Subcutaneous adipose tissue (tissue), 4 donors: Measurements from ENCODE around the gene NPFFR1. TPM values are rescaled to one million over a fixed set of nuclear protein-coding genes. Genes with fewer than 3 reads are reported as not detected.

Experiments used
- CTCF ChIP-seq: fragments of 450-650 bp; IDR thresholded peaks from one replicate; pipeline ENCODE4 v1.5.1; 2016; ENCODE audit warnings: low read depth, mild to moderate bottlenecking, control low read depth, antibody characterized with exemption, moderate library complexity
- total RNA-seq, 4 donors: library from RNA; depleted of rRNA; stranded (reverse); fragments of >200 nt; gene quantifications; one replicate each; pipeline ENCODE4 v1.1.0, GENCODE V29; 2016

Gene NPFFR1
- total RNA-seq, 4 donors from 2014 or later, result not detected

GRCh38 chr10:70254778-70255328 lies 29.0 kb downstream of the NPFFR1 start:
- no peak for TF ChIP-seq CTCF

- TF ChIP-seq CTCF, result no peak
These were observed 29.7 kb downstream of the NPFFR1 start for GRCh38 chr10:70253878-70254765.

- TF ChIP-seq CTCF, result no peak
These were observed 32.7 kb downstream of the NPFFR1 start for GRCh38 chr10:70250961-70251680.

GRCh38 chr10:70247360-70247759 lies 36.4 kb downstream of the NPFFR1 start:
- TF ChIP-seq CTCF, result no peak

- TF ChIP-seq CTCF, result no peak
These were observed 42.7 kb downstream of the NPFFR1 start for GRCh38 chr10:70241081-70241480.

GRCh38 chr10:70234668-70235447 lies 48.9 kb downstream of the NPFFR1 start:
- TF ChIP-seq CTCF, result no peak
